Ascending aorta (tissue), 2 donors: Measurements from ENCODE around the gene ASNS. TPM values are rescaled to one million over a fixed set of nuclear protein-coding genes. Genes with fewer than 3 reads are reported as not detected.
"Not testable (repeated sequence)": the region's sequence is repeated elsewhere in the genome, so short reads cannot be mapped to it uniquely, and the experiment has no call there.

Source experiments
- DNase-seq, 2 donors: peaks; one replicate each; pipeline ENCODE4 v3.0.0-alpha.2; 2019; ENCODE audit warnings: low spot score in 2 of 2
- H3K27ac ChIP-seq, 2 donors: fragments of 200-600 bp; sonication (generic); one replicate each; pipeline ENCODE4 v1.5.1; 2016 to 2017; ENCODE audit warnings: mild to moderate bottlenecking in 1 of 2
- H3K27me3 ChIP-seq: fragments of 200-600 bp; sonication (generic); one replicate; pipeline ENCODE4 v1.5.1; 2017
- H3K36me3 ChIP-seq, 2 donors: fragments of 200-600 bp; sonication (generic); one replicate each; pipeline ENCODE4 v1.5.1; 2016
- H3K4me1 ChIP-seq, 2 donors: fragments of 200-600 bp; sonication (generic); one replicate each; pipeline ENCODE4 v1.5.1; 2016 to 2017; ENCODE audit warnings: mild to moderate bottlenecking in 1 of 2
- H3K4me3 ChIP-seq, 2 donors: fragments of 200-600 bp; sonication (generic); one replicate each; pipeline ENCODE4 v1.5.1; 2016 to 2017; ENCODE audit warnings: mild to moderate bottlenecking in 1 of 2
- H3K9me3 ChIP-seq, 2 donors: fragments of 200-600 bp; sonication (generic); one replicate each; pipeline ENCODE4 v1.5.1; 2016
- CTCF ChIP-seq, 3 experiments: fragments of 200-600 bp in 2 of 3; fragments of 450-650 bp in 1 of 3; sonication (generic) in 2 of 3; IDR thresholded peaks; one replicate each; pipeline ENCODE4 v1.5.1; 2016 to 2019; ENCODE audit warnings: antibody characterized with exemption in 3 of 3, mild to moderate bottlenecking in 1 of 3, moderate library complexity in 1 of 3
- intact Hi-C: fragments of 100-400 bp; cut with DNase I; formaldehyde crosslinking; loops from one replicate; pipeline ENCODE4 v1.15.1; 2023
- total RNA-seq: library from RNA; depleted of rRNA; stranded (reverse); fragments of >200 nt; gene quantifications from one replicate; pipeline ENCODE4 v1.1.0, GENCODE V29; 2016

The ASNS gene
- total RNA-seq = 41.7 TPM

GRCh38 chr7:97872025-97872669 is at the start of gene ASNS:
Gene ASNS, minus strand, starts transcription at chr7:97872408. Its CDS starts 3,252 bp downstream, at chr7:97869156.
- no peaks in the 10 kb centered on the region for H3K27me3 ChIP-seq
- TF ChIP-seq CTCF (IDR thresholded peaks at IDR 0.05) = no peak
- H3K4me1 ChIP-seq = peaks cover 0 to 3% of the 10 kb centered on the region in 2 donors
- H3K36me3 ChIP-seq = no peaks in the 10 kb centered on the region
- H3K27ac ChIP-seq = peak within 1 kb of the TSS; percentile 68 to 86
- intact Hi-C loops = loop anchor here (10.0 kb wide), 1 partner anchor 103 kb away; no protein-coding TSS in a partner anchor
- peak; percentile 78 to 95 for DNase-seq
- H3K4me3 ChIP-seq = peak within 1 kb of the TSS; percentile 86 to 94
- no peaks in the 10 kb centered on the region for H3K9me3 ChIP-seq

- intact Hi-C loops, H3K9me3 ChIP-seq, H3K4me3 ChIP-seq, H3K27ac ChIP-seq, DNase-seq, H3K27me3 ChIP-seq, H3K4me1 ChIP-seq, H3K36me3 ChIP-seq: not testable (repeated sequence)
Measured at GRCh38 chr7:97921254-97921653, 49.0 kb upstream of the ASNS start.

GRCh38 chr7:97915267-97915666 is 43.1 kb upstream of the ASNS start:
- intact Hi-C loops, H3K4me1 ChIP-seq, H3K36me3 ChIP-seq, DNase-seq, H3K9me3 ChIP-seq, H3K27ac ChIP-seq, H3K27me3 ChIP-seq, H3K4me3 ChIP-seq: not testable (repeated sequence)

GRCh38 chr7:97912294-97912693 is 40.1 kb upstream of the ASNS start:
- H3K4me1 ChIP-seq, H3K4me3 ChIP-seq, intact Hi-C loops, H3K27me3 ChIP-seq, H3K27ac ChIP-seq, DNase-seq, H3K36me3 ChIP-seq, H3K9me3 ChIP-seq: not testable (repeated sequence)

GRCh38 chr7:97896893-97897292 is 24.7 kb upstream of the ASNS start:
- H3K27me3 ChIP-seq, intact Hi-C loops, DNase-seq, H3K9me3 ChIP-seq, H3K4me3 ChIP-seq, H3K36me3 ChIP-seq, H3K27ac ChIP-seq, H3K4me1 ChIP-seq: not testable (repeated sequence)

- intact Hi-C loops, H3K27ac ChIP-seq, H3K9me3 ChIP-seq, H3K36me3 ChIP-seq, H3K27me3 ChIP-seq, DNase-seq, H3K4me3 ChIP-seq, H3K4me1 ChIP-seq: not testable (repeated sequence)
Measured at GRCh38 chr7:97891721-97892120, 19.5 kb upstream of the ASNS start.

GRCh38 chr7:97879527-97879926 is 7.3 kb upstream of the ASNS start:
- H3K9me3 ChIP-seq = not testable (repeated sequence)

GRCh38 chr7:97874894-97875293 is 2.7 kb upstream of the ASNS start:
- not testable (repeated sequence) for H3K4me3 ChIP-seq, H3K9me3 ChIP-seq, H3K36me3 ChIP-seq, H3K4me1 ChIP-seq, H3K27me3 ChIP-seq, H3K27ac ChIP-seq, DNase-seq
- intact Hi-C loops = loop anchor here (10.0 kb wide), 1 partner anchor 100 kb away; no protein-coding TSS in a partner anchor

More at GRCh38 chr7:97879527-97879926, 7.3 kb upstream of the ASNS start:
- not testable (repeated sequence) for H3K27me3 ChIP-seq, H3K4me1 ChIP-seq, DNase-seq, H3K27ac ChIP-seq, H3K4me3 ChIP-seq, H3K36me3 ChIP-seq
- intact Hi-C loops = loop anchor here (10.0 kb wide), 1 partner anchor 95 kb away; no protein-coding TSS in a partner anchor

GRCh38 chr7:97873606-97874005 is 1.4 kb upstream of the ASNS start:
- Histone ChIP-seq H3K36me3 (no peaks in the 10 kb centered on the region), H3K4me1 (peaks cover 0 to 3% of the 10 kb centered on the region in 2 donors), H3K27me3 (no peaks in the 10 kb centered on the region), H3K9me3 (no peaks in the 10 kb centered on the region), H3K27ac (no peak overlapping the region), H3K4me3 (no peak overlapping the region)
- no peak for TF ChIP-seq CTCF (IDR thresholded peaks at IDR 0.05)
- no peak for DNase-seq
- intact Hi-C loops = loop anchor here (10.0 kb wide), 1 partner anchor 101 kb away; no protein-coding TSS in a partner anchor
